ENCODE measurements around the gene AZIN2.

DNA sequence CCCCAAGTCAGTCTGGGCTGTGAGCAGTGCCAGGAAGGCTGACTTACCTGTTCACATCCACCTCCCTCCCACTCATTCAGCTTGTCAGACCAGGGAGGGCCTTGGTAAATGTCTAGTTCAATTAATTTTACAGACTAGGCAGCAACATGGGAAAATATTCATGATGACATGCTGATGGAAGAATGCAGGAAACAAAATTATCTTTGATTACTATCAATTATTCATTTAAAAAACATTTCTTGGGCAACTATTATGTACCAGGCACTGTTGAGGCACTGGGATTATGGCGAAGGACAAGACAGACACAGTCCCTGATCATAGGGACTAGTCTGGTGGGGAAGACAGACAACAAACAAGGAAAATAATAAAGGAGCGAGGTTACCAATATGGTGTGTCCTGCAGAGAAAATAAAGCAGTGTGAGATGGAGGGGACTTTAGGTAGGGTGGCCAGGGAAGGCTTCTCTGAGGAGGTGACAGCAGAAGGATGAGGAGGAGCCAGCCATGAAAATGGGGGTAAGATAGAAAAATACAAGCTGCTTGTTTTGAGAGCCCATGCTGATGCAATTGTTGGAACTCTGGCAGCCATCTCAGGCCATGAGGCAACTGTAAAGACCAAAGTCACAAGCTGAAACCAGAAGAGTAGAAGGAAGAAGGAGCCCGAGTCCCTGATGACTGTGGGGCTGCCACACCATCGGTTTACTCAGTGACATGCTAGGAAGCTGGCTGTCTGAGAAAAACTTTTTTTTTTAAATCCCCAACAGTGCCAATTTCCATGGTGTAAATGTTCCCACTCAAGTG, 86.9 kb downstream of the AZIN2 start:
- TF ChIP-seq, protein P1, sequence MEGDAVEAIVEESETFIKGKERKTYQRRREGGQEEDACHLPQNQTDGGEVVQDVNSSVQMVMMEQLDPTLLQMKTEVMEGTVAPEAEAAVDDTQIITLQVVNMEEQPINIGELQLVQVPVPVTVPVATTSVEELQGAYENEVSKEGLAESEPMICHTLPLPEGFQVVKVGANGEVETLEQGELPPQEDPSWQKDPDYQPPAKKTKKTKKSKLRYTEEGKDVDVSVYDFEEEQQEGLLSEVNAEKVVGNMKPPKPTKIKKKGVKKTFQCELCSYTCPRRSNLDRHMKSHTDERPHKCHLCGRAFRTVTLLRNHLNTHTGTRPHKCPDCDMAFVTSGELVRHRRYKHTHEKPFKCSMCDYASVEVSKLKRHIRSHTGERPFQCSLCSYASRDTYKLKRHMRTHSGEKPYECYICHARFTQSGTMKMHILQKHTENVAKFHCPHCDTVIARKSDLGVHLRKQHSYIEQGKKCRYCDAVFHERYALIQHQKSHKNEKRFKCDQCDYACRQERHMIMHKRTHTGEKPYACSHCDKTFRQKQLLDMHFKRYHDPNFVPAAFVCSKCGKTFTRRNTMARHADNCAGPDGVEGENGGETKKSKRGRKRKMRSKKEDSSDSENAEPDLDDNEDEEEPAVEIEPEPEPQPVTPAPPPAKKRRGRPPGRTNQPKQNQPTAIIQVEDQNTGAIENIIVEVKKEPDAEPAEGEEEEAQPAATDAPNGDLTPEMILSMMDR (IDR thresholded peaks at IDR 0.05 in 8 of 11, conservative IDR thresholded peaks at IDR 0.05 in 3 of 11), result no peak
- TF ChIP-seq POLR2AphosphoS5 (IDR thresholded peaks at IDR 0.05), result no peak

Data from spleen (tissue), 7 donors.